ENCODE results near the gene ANAPC16.

ANAPC16 gene

DNA sequence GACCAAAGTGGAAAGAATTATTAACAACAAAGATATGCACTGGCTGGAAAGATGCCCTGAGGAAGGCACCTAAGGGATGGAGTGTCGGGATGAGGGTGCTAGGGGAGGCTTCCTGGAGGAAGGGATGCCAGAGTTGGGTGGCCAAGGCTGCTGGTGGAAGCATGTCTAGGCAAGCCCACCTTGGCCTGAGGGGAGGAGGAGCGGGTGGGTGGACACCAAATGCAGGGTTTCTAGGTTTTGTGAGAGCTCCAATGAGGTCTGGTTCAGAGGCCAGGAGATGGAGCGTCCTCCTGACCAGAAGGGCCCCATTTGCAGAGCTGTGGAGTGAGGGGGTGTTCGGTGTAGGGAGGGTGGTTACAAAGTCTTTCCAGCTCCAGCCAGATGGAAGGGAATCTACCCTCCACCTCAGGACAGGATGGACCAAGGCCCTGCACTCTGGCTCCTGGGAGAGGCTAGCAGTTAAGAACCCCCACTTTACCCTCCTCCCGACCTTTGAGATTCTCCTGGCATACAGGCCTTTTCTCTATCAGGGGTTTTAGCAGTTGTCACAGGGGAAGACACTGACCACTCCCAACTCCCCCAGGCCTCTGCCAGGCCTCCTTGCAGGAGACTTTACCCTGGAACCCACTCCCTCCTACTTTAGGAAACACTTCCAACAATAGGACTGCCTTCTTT, 54.9 kb downstream of the ANAPC16 start:
- H3K27me3 Mint-ChIP-seq (ENCODE audit: low read depth): no peaks in the 10 kb centered on the region
- H3K36me3 Mint-ChIP-seq (ENCODE audit: low read depth): peaks cover 17% of the 10 kb centered on the region
- H3K9me3 Mint-ChIP-seq: no peaks in the 10 kb centered on the region
- H3K4me3 Mint-ChIP-seq: no peak overlapping the region
- H3K27ac Mint-ChIP-seq: no peak overlapping the region
- DNase-seq (ENCODE audit: low spot score): no peak
- H3K4me1 Mint-ChIP-seq (ENCODE audit: low read depth): peaks cover 34% of the 10 kb centered on the region

DNA sequence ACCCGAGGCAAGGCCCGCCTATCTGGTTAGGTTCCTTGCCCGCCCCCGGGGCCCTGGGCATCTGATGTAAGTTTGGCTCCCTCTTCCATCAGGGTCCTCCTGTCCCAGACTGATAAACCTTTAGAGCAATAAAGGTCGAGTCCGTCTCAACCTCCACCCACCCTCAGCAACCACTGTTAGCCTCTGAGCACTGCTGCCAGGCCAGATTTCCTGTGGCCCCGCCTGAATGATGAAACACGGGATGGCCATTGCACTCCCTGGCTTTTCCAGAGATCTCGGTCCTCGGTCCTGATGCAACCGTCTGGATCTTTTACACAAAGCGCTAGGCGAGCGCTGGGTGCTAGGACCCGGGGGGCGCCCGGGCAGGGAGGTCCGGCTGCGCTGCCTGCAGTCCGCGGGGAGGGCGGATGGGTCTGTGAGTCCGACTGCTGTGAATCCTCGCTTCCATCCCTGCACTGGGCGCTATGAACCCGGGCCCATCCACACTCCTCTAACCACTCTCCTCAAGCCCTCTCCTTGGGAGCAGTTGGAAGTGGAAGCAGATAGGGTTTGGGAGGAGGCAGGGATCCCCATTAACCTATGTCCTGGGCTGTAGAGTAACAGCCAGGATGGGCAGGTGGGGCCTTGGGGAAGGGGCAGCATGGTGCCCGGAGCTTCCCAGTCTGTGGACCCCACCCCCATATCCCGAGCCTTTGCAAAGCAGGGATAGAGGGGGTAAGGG, 57.0 kb downstream of the ANAPC16 start:
- peaks cover 30% of the 10 kb centered on the region for H3K36me3 Mint-ChIP-seq (ENCODE audit: low read depth)
- DNase-seq (ENCODE audit: low spot score): peak; percentile 58
- peaks cover 48% of the 10 kb centered on the region for H3K4me1 Mint-ChIP-seq (ENCODE audit: low read depth)
- H3K27me3 Mint-ChIP-seq (ENCODE audit: low read depth): no peaks in the 10 kb centered on the region
- peak overlapping the region; percentile 63 for H3K27ac Mint-ChIP-seq
- peak overlapping the region; percentile 97 for H3K4me3 Mint-ChIP-seq
- H3K9me3 Mint-ChIP-seq: no peaks in the 10 kb centered on the region

DNA sequence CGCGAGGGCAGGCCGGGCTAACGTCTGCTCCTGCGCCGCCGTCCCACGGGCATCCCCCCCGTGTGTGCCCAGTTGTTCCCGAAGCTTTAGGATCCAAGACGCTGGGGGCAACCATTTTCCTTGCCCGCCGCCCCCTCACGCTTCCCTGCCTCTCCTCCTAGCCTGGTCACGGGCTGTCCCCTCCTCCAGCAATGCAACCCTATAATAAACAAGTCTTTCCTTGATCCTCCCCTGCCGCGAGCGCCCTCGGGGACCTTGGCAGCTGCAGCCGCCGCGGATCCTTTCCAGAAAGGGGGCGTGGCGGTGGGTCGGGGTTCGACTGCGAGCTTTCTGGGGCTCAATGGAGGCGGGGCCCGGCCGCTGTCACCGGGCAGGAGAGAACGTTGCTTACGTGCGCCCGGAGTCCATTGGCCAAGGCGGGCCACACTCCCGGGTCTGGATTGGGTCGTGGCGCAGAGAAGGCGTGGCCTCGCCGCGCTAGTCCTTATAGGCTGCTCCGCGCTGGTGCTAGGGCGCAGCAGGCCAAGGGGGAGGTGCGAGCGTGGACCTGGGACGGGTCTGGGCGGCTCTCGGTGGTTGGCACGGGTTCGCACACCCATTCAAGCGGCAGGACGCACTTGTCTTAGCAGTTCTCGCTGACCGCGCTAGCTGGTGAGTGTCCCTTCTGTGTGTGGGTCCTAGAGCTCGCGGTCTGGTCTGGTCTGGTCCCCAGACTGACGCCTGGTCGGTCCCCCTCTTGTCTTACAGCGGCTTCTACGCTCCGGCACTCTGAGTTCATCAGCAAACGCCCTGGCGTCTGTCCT, 57.8 kb downstream of the ANAPC16 start, which contains the start of gene DDIT4:
DDIT4 (plus strand) TSS at position 515 of the 803 bp plus-strand sequence. CDS start 293 bp downstream, outside the sequence.
- peak within 1 kb of the TSS; percentile 94 for H3K27ac Mint-ChIP-seq
- peak within 1 kb of the TSS; percentile 97 for H3K4me3 Mint-ChIP-seq
- H3K9me3 Mint-ChIP-seq: no peaks in the 10 kb centered on the region
- no peaks in the 10 kb centered on the region for H3K27me3 Mint-ChIP-seq (ENCODE audit: low read depth)
- H3K36me3 Mint-ChIP-seq (ENCODE audit: low read depth): peaks cover 30% of the 10 kb centered on the region
- DNase-seq (ENCODE audit: low spot score): peak; percentile 99
- peaks cover 53% of the 10 kb centered on the region for H3K4me1 Mint-ChIP-seq (ENCODE audit: low read depth)

DNA sequence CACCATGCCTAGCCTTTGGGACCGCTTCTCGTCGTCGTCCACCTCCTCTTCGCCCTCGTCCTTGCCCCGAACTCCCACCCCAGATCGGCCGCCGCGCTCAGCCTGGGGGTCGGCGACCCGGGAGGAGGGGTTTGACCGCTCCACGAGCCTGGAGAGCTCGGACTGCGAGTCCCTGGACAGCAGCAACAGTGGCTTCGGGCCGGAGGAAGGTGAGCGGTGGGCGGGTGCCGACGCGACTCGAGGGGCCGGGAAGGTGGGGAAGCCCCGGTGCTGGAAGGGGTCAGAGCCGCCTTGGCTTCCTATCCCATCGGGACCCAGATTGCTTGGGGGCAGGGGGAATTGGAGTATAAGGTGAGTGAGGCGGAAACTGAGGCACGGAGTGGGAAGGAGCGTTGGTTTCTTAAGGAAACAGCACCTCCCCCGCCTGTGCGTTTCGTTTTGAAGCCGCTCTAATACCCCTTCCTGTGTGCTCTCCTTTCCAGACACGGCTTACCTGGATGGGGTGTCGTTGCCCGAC, 58.5 kb downstream of the ANAPC16 start:
- Mint-ChIP-seq H3K4me3 (peak overlapping the region; percentile 97), H3K4me1 (ENCODE audit: low read depth) (peaks cover 54% of the 10 kb centered on the region), H3K9me3 (no peaks in the 10 kb centered on the region), H3K27me3 (ENCODE audit: low read depth) (no peaks in the 10 kb centered on the region), H3K27ac (peak overlapping the region; percentile 94), H3K36me3 (ENCODE audit: low read depth) (peaks cover 30% of the 10 kb centered on the region)
- no peak for DNase-seq (ENCODE audit: low spot score)

DNA sequence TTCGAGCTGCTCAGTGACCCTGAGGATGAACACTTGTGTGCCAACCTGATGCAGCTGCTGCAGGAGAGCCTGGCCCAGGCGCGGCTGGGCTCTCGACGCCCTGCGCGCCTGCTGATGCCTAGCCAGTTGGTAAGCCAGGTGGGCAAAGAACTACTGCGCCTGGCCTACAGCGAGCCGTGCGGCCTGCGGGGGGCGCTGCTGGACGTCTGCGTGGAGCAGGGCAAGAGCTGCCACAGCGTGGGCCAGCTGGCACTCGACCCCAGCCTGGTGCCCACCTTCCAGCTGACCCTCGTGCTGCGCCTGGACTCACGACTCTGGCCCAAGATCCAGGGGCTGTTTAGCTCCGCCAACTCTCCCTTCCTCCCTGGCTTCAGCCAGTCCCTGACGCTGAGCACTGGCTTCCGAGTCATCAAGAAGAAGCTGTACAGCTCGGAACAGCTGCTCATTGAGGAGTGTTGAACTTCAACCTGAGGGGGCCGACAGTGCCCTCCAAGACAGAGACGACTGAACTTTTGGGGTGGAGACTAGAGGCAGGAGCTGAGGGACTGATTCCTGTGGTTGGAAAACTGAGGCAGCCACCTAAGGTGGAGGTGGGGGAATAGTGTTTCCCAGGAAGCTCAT, 59.0 kb downstream of the ANAPC16 start:
- peak; percentile 72 for DNase-seq (ENCODE audit: low spot score)
- H3K4me3 Mint-ChIP-seq: peak overlapping the region; percentile 97

DNA sequence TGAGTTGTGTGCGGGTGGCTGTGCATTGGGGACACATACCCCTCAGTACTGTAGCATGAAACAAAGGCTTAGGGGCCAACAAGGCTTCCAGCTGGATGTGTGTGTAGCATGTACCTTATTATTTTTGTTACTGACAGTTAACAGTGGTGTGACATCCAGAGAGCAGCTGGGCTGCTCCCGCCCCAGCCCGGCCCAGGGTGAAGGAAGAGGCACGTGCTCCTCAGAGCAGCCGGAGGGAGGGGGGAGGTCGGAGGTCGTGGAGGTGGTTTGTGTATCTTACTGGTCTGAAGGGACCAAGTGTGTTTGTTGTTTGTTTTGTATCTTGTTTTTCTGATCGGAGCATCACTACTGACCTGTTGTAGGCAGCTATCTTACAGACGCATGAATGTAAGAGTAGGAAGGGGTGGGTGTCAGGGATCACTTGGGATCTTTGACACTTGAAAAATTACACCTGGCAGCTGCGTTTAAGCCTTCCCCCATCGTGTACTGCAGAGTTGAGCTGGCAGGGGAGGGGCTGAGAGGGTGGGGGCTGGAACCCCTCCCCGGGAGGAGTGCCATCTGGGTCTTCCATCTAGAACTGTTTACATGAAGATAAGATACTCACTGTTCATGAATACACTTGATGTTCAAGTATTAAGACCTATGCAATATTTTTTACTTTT, 59.7 kb downstream of the ANAPC16 start:
- Mint-ChIP-seq H3K9me3 (no peaks in the 10 kb centered on the region), H3K27ac (peak overlapping the region; percentile 94), H3K27me3 (ENCODE audit: low read depth) (no peaks in the 10 kb centered on the region), H3K36me3 (ENCODE audit: low read depth) (peaks cover 30% of the 10 kb centered on the region), H3K4me3 (peak overlapping the region; percentile 97), H3K4me1 (ENCODE audit: low read depth) (peaks cover 54% of the 10 kb centered on the region)
- DNase-seq (ENCODE audit: low spot score): no peak

More for the DNA sequence above, 59.0 kb downstream of the ANAPC16 start:
- Mint-ChIP-seq H3K27ac (peak overlapping the region; percentile 94), H3K9me3 (no peaks in the 10 kb centered on the region), H3K27me3 (ENCODE audit: low read depth) (no peaks in the 10 kb centered on the region), H3K4me1 (ENCODE audit: low read depth) (peaks cover 56% of the 10 kb centered on the region), H3K36me3 (ENCODE audit: low read depth) (peaks cover 30% of the 10 kb centered on the region)

DNA sequence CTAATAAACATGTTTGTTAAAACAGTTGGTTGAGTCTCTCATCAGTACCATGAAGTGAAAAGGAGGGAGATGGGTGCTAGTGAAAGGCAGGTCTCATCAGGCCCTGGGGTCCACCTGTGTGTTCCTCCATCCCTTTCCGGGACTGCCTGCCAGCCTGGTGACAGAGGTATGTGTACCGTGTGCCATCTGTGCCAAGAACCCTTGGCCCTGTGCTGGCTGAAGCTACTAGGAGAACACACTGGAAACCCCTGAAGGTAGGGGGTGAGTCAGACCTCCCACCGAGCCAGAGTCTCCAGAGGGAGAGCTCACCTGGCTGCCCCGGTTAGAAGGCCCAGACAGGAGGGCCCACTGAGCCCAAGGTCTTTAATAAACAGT, 60.2 kb downstream of the ANAPC16 start:
- Mint-ChIP-seq H3K4me1 (ENCODE audit: low read depth) (peaks cover 50% of the 10 kb centered on the region), H3K27me3 (ENCODE audit: low read depth) (no peaks in the 10 kb centered on the region), H3K27ac (peak overlapping the region; percentile 94), H3K4me3 (peak overlapping the region; percentile 97), H3K9me3 (no peaks in the 10 kb centered on the region), H3K36me3 (ENCODE audit: low read depth) (peaks cover 30% of the 10 kb centered on the region)
- DNase-seq (ENCODE audit: low spot score): no peak

DNA sequence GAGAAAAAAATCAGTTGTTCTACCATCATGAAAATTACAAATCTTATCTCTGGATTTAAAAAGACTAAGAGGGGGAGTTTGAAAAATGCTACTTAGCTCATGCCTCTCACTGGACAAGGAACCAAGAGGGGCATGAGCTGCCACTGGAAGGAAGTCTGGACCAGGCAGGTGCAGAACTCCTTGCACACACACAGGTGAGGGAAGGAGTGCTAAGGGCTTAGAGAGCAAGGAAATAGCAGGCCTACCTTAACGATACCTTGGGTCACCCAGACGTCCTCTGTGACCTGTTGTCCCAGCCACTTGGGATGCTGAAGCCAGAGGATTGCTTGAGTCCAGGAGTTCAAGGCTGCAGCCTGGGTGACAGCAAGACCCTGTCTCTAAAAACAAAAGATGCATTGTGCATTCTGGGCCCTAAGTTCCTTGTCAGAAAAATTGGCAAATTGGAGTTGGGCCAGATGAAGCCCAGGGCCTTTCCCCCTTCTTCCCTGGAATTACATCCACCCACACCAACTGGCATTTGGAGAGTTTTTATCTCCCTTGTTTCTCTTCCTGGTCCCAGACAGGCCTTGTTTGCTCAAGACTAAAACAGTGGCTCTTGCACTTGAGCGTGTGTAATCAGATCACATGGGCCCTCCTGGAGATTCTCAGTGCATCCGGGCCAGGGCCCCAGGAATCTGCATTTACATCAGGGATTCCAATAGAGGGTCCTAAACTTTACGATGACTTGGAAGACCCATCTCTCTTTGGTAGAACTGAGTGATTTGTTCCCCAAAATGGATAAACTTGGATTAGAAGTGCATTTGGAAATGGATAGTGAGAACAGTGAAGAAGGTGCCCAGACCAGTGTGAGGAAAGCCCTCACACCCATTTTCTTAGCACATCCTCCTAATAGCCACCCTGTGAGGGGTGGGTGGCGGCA, 60.9 kb downstream of the ANAPC16 start:
- peaks cover 48% of the 10 kb centered on the region for H3K4me1 Mint-ChIP-seq (ENCODE audit: low read depth)
- H3K27ac Mint-ChIP-seq: peak overlapping the region; percentile 94
- DNase-seq (ENCODE audit: low spot score): no peak
- peak overlapping the region; percentile 97 for H3K4me3 Mint-ChIP-seq
- peaks cover 30% of the 10 kb centered on the region for H3K36me3 Mint-ChIP-seq (ENCODE audit: low read depth)
- no peaks in the 10 kb centered on the region for H3K27me3 Mint-ChIP-seq (ENCODE audit: low read depth)
- no peaks in the 10 kb centered on the region for H3K9me3 Mint-ChIP-seq

DNA sequence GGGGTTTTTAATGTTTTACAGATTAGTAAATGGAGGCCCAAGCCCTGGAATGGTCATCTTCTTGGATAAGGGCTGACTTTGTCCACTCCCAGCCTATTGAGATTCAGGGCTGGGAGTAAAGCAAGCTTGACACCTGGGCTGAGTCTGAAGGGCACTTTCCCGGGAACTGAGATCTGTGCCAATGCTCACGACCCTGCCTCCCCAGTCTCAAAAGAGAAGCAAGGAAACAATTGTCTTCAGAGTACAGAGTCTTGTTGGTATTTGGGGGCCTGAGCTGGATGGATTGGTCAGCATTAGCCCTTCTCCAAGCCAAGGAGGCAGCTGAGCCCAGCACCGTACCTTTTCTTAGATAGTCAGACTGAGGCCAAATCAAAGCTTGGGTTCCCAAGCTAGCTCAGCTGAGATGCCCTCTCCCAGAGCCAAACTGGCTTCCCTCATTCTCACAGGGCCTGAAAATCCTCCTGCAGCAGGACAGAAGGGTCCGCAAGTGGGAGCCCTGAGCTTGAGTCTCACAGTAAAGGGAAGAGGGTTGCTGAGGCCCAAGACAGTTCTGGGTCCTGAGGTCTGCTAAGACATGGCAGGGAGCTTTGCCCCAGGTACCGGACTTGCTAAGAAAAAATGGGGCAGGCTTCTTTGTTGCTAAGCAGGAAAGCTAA, 61.7 kb downstream of the ANAPC16 start:
- Mint-ChIP-seq H3K27me3 (ENCODE audit: low read depth) (no peaks in the 10 kb centered on the region), H3K4me1 (ENCODE audit: low read depth) (peaks cover 43% of the 10 kb centered on the region), H3K27ac (peak overlapping the region; percentile 31), H3K9me3 (no peaks in the 10 kb centered on the region), H3K4me3 (peak overlapping the region; percentile 29), H3K36me3 (ENCODE audit: low read depth) (peaks cover 30% of the 10 kb centered on the region)
- DNase-seq (ENCODE audit: low spot score): no peak

DNA sequence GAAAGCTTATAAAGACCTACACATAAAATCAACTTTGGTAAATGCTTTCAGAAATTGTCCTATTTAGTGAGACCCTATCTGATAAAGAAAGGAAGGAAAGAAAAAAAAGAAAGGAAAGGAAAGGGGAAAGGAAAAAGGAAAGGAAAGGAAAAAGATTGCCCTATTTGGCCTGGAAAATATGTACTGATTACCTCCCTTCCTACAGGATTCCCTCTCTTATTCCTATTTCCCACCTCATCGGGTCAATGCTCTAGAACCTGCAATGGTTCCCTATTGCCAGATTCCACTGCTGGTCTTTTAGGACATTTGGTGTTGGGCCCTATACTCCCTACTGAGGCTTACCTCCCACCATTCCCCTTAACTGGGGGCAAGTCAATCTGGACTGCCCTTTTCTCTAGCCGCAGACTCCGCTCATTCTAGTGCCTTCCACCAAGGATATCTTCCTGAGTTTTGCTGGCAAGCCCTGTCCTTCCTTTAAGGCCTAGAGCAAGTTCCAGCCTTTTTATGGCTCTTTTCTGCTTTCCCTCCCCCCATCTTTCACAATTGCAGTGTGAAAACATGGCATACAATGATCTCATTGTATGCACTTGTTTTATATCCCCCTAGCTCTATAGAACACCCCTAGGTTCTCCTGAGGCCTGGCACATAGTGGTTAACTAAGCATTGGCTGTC, 62.3 kb downstream of the ANAPC16 start:
- Mint-ChIP-seq H3K27ac (peak overlapping the region; percentile 21), H3K4me1 (ENCODE audit: low read depth) (peaks cover 40% of the 10 kb centered on the region), H3K36me3 (ENCODE audit: low read depth) (peaks cover 30% of the 10 kb centered on the region), H3K27me3 (ENCODE audit: low read depth) (no peaks in the 10 kb centered on the region), H3K9me3 (no peaks in the 10 kb centered on the region), H3K4me3 (no peak overlapping the region)
- no peak for DNase-seq (ENCODE audit: low spot score)

DNA sequence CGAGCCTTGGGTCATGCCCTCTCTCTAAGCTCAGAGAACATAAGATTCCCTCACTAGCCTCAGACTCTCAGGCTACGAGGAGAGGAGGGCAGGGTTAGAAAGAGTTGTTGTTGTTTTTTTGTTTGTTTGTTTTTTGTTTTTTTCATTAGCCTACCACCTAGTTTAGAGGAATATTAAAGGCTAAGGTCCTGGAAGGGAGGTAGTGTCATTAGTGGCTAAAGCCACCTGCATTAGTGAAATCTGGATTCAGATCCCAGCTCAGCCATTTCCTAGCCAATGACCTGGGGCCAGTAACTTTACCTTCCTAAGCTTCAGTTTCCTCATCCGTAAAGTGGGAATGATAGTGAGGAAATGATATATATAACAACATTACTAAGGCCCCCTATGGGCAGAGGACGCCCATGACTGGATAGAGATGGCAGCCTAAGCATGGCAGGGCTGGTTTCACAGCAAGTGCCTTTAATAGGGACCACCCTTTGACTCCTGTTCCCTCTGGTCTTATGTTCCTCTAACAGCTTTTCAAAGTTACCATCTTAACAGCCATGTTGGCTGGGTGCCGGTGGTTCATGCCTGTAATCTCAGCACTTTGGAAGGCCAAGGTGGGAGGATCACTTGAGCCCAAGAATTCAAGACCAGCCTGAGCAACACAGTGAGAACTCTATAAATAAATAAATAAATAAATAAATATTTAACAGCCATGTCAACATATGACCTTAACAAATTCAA, 63.0 kb downstream of the ANAPC16 start:
- Mint-ChIP-seq H3K27me3 (ENCODE audit: low read depth) (no peaks in the 10 kb centered on the region), H3K9me3 (no peaks in the 10 kb centered on the region), H3K27ac (no peak overlapping the region), H3K4me3 (no peak overlapping the region), H3K4me1 (ENCODE audit: low read depth) (peaks cover 38% of the 10 kb centered on the region), H3K36me3 (ENCODE audit: low read depth) (peaks cover 29% of the 10 kb centered on the region)
- no peak for DNase-seq (ENCODE audit: low spot score)
